ENCODE measurements around the gene DBI.
"Not testable (repeated sequence)": the region's sequence is repeated elsewhere in the genome, so short reads cannot be mapped to it uniquely, and the experiment has no call there.

Gene DBI

DNA sequence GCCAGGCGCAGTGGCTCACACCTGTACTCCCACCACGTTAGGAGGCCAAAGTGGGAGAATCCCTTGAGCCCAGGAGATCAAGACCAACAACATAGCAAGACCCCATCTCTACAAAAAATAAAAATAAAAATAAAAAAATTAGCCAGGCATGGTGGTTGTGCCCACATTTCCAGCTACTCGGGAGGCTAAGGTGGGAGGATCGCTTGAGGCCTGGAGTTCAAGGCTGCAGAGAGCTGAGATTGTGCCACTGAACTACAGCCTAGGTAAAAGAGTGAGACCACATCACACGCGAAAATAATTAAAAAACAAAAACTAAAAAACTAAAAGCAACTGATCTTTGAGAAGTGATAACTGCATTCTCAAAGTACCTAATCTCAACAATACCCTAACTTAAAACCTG lies 2.0 kb upstream of the DBI start:
- DNase-seq (ENCODE audit: extremely low read depth in 1 of 2, low read depth in 1 of 2), result no peak

- DNase-seq (ENCODE audit: extremely low read depth in 1 of 2, low read depth in 1 of 2), result no peak
Observed at GRCh38 chr2:119365436-119365835, 1.3 kb upstream of the DBI start.

GRCh38 chr2:119366161-119366648 lies 572 bp upstream of the DBI start:
- DNase-seq (ENCODE audit: extremely low read depth in 1 of 2, low read depth in 1 of 2), result no peak

DNA sequence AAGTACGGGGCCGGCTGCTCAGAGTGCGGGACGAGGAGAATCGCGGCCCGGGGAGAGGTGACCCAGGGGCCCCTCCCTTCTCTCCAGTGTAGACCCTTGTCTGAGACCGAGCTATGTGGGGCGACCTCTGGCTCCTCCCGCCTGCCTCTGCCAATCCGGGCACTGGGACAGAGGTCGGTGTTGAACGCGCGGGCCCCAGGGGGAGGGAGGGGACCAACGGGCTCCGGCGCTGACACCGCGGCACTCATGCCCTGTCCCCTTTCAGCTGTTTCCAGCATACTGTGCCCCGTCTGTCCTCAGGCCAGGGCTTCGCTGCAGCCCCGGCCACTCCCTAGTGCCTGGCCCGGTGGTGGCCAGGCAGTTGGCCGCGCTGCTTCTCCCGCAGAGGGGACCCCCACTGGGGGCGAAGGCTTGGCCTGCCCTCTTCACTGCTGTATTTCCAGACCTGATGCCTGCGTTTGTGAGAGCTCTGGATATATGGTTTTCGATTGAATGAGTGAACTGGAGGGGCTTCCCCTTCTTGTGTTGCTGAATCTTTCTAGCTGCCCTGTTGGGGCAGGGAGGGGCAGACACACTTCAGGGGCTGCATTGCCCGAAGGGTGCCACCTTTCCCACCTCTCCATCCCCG lies 809 bp downstream of the DBI start:
- DNase-seq (ENCODE audit: extremely low read depth in 1 of 2, low read depth in 1 of 2), result peak in 1 of 2 donors; percentile 11

GRCh38 chr2:119369845-119370244 lies 3.1 kb downstream of the DBI start:
- no peak for DNase-seq (ENCODE audit: extremely low read depth in 1 of 2, low read depth in 1 of 2)

DNA sequence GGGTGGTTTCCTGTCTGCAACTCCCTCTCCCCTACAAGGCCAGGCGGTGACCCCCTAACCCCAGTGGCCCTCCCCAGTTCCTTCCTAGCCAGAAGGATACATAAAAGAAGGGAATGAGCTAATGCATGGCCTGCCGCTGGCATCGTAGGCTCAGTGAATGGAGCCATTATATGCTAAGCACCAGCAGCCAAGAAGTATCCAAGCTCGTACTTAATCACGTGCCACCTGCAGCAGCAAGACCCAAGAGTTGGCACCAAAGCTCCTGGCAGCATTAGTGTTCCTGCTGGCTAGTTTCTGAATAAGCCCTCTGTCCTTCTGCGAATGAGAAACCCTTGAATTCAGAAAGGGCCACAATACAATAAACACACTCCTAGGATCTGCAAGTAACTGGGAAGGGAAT lies 4.3 kb downstream of the DBI start:
- no peak for DNase-seq (ENCODE audit: extremely low read depth in 1 of 2, low read depth in 1 of 2)

DNA sequence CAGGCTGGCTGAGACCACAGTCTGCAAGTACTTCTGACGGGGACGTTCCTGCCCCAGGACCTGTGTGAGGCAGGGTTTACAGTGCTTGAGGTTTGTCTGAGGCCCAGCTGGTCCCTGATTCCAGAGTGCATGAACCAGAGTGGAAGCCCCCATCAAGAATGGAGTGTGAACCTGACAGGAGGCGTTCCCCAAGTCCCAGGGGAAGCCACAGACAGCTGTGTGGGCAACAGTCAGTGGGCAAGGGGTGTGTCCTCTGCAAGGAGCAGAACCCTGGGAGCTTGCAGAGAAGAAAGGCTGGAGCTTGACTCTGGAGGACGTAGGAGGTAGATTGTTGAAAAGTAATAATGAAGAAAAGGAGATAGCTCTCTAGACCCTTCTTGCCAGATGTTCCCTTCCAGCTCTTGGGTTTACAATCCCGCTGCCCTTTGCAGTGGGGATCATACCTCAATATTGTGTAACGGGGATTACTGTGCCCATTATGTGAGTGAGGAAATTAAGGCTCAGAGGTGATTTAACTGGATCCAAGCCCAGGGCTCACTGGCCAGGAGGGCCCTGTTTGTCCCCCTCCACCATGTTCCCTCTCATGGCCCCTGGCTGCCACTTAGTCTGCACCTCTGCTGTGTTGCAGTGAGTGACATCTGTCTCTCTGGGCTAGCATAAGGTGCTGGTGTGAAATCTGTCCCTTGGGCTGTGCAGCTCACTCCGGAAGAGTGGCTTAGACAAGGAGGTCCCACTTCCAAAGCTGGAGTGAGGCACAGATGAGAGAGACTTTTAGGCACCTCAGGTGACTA lies 6.2 kb downstream of the DBI start:
- DNase-seq (ENCODE audit: extremely low read depth in 1 of 2, low read depth in 1 of 2), result no peak

DNA sequence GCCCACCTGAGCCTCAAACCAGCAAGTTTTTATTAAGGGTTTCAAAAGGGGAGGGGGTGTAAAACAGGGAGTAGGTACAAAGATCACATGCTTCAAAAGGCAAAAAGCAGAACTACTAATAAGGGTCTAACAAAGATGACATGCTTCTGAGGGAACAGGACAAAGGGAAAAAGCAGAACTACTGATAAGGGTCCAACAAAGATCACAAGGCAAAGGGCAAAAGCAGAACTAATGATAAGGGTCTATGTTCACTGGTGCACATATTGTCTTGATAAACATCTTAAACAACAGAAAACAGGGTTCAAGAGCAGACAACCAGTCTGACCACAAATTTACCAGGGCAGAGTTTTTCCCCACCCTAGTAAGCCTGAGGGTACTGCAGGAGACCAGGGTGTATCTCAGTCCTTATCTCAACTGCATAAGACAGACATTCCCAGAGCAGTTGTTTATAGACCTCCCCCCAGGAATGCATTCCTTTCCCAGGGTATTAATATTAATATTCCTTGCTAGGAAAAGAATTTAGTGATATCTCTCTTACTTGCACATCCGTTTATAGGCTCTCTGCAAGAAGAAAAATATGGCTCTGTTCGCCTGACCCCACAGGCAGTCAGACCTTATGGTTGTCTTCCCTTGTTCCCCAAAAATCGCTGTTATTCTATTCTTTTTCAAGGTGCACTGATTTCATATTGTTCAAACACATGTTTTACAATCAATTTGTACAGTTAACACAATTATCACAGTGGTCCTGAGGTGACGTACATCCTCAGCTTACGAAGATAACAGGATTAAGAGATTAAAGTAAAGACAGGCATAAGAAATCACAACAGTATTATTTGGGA lies 7.3 kb downstream of the DBI start:
- DNase-seq (ENCODE audit: extremely low read depth in 1 of 2, low read depth in 1 of 2), result not testable (repeated sequence)

GRCh38 chr2:119376406-119376805 lies 9.6 kb downstream of the DBI start:
- DNase-seq (ENCODE audit: extremely low read depth in 1 of 2, low read depth in 1 of 2), result not testable (repeated sequence)

DNA sequence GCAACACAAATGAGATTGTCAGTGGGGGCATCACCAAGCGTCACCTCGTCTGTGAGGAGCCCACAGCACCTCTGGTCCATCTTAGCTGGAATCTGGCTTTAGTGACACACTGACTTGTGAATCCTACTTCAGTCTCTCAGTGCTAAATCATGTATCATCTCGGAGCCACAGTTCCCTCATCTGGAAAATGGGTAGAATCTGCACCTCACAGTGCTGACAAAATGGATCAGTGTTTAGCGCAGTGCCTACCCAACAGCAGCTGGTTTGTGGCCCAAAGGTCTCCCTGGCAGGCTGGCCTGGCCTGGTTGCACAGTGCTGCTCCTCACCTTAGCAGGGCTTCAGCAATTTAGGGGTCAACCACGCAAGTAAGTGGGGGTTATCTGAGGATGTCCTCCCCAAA lies 10.0 kb downstream of the DBI start:
- no peak for DNase-seq (ENCODE audit: extremely low read depth in 1 of 2, low read depth in 1 of 2)

DNA sequence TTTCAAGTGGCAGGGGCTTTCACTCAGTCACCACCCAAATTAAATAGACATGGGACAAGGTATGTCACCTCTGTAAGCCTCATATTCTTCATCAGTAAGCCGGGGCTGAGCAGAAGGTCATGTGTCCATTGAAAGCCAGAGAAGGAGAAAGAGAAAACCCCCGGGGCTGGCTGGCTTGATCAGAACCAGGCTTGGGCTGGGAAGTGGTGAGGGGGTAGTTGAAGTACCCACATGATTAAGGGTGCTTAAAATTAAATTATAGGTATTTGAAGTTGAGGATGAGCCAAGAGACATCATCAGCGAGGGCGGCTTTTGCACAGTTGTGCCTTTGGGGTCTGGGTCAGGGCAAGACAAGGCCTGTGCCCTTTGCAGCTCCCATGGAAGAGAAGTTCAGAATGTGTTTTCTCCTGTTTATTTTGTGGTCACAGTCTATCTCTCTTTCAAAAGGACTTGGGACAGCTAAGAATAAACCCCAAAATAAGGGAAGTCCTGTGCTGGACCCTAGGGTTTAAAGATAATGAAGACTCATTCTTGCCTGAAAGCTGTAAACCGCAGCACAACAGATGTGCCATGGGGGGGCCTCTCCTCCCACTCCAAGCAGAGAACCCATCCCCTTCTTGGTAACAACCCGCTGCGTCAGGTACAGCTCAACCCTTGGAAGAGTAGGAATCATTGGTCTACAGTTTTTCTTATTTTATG lies 10.7 kb downstream of the DBI start:
- DNase-seq (ENCODE audit: extremely low read depth in 1 of 2, low read depth in 1 of 2), result no peak

DNA sequence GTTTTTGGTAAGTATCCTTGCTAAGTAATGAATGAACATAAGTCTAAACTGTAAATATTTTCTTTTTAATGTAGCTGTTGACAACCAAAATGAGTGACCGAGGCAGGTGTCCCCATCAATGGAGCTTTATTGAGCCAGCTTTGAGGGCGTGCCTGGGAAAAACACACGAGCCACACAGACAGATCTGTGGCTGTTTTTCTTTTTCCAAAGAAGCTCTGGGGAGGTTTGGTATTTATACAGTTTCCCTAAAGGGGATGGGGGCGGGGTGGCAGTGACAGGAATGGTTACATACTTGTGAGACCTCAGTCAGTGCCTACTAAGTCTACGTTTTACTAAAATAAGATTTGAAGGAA lies 11.2 kb downstream of the DBI start:
- no peak for DNase-seq (ENCODE audit: extremely low read depth in 1 of 2, low read depth in 1 of 2)

DNA sequence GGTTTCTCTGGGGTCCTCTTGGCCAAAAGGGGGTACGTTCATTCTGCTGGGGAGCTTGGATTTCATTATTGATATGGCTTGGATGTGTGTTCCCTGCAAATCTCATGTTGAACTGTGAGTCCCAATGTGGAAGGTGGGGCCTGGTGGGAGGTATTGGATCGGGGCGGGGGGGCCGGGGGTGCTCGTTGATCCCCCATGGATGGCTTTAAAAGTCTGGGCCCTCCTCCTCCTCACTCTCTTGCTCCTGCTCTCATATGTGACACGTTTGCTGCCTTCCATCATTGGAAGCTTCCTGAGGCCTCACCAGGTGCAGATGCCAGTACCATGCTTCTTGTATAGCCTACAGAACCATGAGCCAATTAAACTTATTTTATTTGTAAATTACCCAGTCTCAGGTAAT lies 11.8 kb downstream of the DBI start:
- no peak for DNase-seq (ENCODE audit: extremely low read depth in 1 of 2, low read depth in 1 of 2)

GRCh38 chr2:119383410-119384140 lies 16.8 kb downstream of the DBI start:
- no peak for DNase-seq (ENCODE audit: extremely low read depth in 1 of 2, low read depth in 1 of 2)

DNA sequence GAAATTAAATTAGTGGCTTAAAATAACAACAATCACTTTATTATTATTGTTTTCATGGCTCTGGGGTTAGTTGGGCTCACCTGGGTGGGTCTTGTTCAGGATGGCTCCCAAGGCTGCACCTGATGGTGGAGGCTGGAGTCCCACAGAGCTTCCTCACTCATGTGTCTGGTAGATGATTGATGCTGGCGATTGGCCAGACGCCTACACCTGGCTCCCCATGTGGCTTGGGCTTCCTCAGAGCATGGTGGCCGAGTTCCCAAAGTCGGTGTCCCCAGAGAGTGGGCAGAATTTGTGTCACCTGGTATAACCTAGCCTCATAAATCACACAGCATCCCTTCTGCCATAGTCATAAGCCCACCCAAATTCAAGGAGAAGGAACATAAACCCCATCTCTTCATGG lies 18.2 kb downstream of the DBI start:
- DNase-seq (ENCODE audit: extremely low read depth in 1 of 2, low read depth in 1 of 2), result no peak

DNA sequence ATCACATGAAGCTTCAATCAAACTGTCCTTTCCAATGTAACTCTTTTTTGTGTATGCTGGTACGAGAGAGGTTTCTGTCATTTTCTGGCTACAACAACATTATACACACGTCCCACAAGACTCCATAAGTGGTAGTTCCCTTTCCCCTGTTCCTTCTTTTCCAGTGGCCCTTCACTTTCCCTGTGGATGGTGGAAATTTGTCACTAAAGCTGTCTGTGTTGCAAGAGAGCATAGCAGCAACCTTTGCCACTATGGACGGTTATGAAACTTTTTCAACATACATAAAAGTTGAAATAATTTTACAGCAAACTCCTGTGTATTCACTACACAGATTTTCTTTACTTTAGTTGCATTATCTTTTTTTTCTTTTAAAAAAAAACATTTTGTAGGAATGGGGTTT lies 18.7 kb downstream of the DBI start:
- DNase-seq (ENCODE audit: extremely low read depth in 1 of 2, low read depth in 1 of 2), result no peak

DNA sequence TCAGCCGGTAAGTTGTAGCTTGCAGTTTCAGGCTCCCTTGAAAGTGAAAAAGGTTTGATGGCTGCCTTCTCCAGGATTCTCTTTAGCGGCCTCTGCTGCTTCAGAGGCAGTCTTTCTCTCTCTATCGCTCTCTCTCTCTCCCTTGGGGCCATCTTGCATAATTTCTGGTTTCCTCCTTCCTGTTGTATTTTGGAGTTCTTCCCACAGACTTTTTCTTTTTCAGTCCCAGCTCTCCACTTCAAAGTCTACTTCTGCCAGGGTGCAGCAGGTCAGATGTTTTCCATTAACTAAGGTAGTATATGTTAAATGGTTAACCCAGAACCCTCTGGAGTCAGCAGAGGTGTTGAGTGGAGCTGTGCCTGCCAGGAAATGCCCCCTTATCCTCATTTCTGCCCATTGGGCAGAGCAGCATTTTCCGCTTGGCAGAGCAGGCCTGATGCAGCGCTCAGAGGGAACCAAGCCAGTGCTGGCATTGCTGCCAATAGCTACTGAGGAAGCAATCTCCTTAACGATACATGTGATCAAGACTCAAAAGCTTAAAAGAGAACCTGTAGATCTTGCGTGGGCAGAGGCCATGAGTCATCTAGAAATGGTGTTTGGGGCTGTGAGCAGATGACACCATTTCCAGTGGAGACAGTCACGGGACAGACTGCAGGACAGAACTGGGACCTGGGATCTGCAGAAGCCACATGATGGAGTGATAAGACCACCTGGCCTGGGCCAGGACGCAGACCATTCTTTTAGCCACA lies 20.8 kb downstream of the DBI start:
- DNase-seq (ENCODE audit: extremely low read depth in 1 of 2, low read depth in 1 of 2), result no peak

GRCh38 chr2:119389615-119390306 lies 23.0 kb downstream of the DBI start:
- no peak for DNase-seq (ENCODE audit: extremely low read depth in 1 of 2, low read depth in 1 of 2)

Data from activated CD8-positive, alpha-beta memory T cell treated with anti-CD3 and anti-CD28 coated beads for 1 hour (primary cell).